Activated CD4-positive, alpha-beta T cell treated with anti-CD3 and anti-CD28 coated beads, Interleukin-2, amount 50 U/mL, for 24 hours (primary cell): ENCODE measurements around the gene OR10K1.
A peak's percentile ranks its signal among the peaks of the same experiment; 100 is the strongest.
"Not testable (repeated sequence)": the region's sequence is repeated elsewhere in the genome, so short reads cannot be mapped to it uniquely, and the experiment has no call there.

Experiments used
- DNase-seq, 2 donors: peaks; one replicate each; pipeline ENCODE4 v3.0.0-alpha.2; 2020; ENCODE audit warnings: low read depth in 1 of 2, low spot score in 1 of 2

The OR10K1 gene

DNA sequence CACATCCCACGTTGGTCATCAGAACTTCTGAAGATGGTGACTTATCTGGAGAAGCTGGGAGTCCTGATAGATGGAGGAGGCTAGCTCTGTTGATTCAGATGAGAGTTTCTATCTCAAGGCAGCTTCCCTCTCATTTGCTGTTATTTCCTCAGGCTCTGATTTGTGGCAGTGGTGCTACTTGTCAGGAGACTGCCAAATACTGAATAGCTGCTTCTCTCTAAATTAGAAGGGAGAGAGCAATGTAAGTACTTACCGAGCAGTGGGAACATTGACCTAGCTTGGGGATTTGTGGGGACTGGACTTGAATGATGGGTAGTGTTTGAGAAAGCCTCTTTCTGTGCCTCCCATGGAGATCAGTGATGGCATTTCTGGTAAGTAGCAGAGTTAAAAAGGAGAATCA lies at the start of gene OR10K1:
Gene OR10K1 (plus strand): TSS at position 301 of the 400 bp plus-strand sequence. CDS start 3,728 bp downstream, outside the sequence.
- DNase-seq: no peak

GRCh38 chr1:158414651-158415345 lies 46.8 kb upstream of the OR10K1 start:
- no peak for DNase-seq

- DNase-seq: no peak
Observed at GRCh38 chr1:158417586-158417985, 44.0 kb upstream of the OR10K1 start.

GRCh38 chr1:158422212-158422611 lies 39.4 kb upstream of the OR10K1 start:
- DNase-seq: no peak

DNA sequence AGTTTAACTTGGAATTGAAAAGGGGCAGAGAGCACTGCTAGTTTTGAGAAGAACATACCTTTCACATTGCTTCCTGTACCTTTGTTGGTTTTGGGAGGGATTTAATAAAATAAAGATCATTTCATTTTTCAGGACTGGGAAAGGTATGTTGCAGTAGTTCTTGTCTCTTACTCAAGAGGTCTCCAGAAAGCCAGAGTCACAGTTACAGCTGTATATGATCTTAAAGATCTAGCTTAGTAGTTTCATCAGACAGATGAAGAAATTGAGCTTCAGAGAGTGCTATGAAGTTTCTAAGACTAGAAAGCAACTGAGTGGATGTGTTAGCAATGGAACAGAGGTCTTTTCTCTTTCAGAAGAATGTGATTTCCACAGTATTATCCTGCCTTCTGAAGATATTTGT lies 36.6 kb upstream of the OR10K1 start:
- DNase-seq: no peak

DNA sequence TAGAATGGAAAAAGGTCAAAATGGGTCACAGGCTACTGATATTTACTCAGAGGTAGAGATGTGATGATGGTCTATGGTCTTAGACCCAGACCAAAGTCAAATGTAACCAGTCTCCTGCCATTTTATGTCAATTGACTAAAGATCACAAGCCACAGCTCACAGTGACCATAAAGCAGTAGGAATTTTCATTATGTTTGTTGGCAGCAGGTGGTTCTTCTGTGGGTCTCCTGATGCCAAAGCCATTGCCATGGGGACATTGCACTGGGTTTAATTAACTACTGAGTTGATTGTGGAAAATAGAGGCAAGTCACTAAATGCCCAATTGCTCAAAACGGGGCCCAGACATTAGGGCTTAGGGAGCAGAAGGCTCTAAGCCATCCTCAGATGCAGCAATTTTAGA lies 35.5 kb upstream of the OR10K1 start, which contains the start of gene OR10K2:
Gene OR10K2 (minus strand): TSS at position 101 of the 400 bp plus-strand sequence. CDS start 5,371 bp downstream, outside the sequence.
- no peak for DNase-seq

DNA sequence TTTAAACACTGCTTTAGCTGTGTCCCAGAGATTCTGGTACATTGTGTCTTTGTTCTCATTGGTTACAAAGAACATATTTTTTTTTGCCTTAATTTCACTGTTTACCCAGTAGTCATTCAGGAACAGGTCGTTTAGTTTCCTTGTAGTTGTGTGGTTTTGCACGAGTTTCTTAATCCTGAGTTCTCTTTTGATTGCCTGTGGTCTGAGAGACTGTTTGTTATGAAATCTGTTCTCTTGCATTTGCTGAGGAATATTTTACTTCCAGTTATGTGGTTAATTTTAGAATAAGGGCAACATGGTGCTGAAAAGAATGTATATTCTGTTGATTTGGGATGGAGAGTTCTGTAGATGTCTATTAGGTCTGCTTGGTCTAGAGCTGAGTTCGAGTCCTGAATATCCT lies 31.5 kb upstream of the OR10K1 start:
- not testable (repeated sequence) for DNase-seq

GRCh38 chr1:158434741-158435140 lies 26.9 kb upstream of the OR10K1 start:
- DNase-seq: no peak

DNA sequence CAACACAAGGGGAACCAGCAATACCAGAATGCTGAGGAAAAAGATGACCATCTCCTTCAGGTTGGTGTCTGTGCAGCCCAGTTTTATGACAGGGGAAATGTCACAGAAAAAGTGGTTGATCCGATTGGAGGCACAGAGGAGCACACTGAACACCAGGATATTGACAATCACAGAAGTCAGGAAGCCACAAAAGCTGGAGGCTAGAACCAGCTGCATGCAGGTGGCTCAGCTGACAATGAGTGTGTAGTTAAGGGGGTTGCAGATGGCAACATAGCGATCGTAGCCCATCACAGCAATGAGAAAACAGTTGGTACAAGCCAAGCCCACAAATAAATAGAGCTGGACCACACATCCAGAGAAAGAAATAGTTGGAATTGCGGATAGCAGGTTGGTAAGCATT lies 16.3 kb upstream of the OR10K1 start:
- DNase-seq: no peak

- no peak for DNase-seq
Observed at GRCh38 chr1:158454537-158454936, 7.1 kb upstream of the OR10K1 start.

DNA sequence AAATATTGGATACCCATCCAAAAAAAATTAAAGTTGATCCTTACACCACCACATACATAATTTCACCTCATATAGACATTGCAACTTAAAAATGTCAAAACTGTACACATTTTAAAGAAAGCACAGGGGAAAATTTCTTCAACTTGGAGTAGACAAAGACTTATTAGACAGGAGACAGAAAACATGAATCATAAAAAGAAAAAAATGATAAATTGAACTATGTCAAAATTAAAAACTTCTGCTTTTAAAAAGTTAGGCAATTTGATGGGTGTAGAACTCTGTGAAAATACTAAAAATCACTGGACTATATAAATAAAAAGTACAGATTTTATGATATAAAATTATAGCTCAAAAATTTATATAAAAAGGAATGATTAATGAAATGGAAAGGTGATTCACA lies 4.4 kb upstream of the OR10K1 start:
- no peak for DNase-seq

GRCh38 chr1:158458263-158458662 lies 3.4 kb upstream of the OR10K1 start:
- no peak for DNase-seq

DNA sequence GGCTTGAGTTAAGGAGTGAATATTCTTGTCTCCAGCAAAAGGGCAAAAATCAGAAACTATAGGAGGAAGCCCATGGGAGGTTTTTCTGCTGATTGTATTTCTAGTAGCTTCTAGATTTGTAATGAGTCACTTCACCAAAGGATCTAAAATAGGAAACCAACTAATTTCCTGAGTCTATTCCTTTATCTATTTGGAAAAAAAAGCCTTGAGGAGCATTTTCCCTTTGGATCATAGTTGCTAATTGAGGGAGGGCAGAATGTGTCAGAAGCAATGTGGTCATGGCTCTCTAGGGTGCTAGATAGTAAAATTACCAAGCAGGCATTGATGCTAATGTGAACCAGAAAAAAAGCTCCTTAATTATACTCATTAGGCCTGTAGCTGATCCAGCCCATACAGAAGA lies 10.3 kb downstream of the OR10K1 start, which contains the start of gene OR10R2:
Gene OR10R2 (plus strand): TSS at position 301 of the 400 bp plus-strand sequence. CDS start 106 bp downstream, outside the sequence.
- DNase-seq: no peak

DNA sequence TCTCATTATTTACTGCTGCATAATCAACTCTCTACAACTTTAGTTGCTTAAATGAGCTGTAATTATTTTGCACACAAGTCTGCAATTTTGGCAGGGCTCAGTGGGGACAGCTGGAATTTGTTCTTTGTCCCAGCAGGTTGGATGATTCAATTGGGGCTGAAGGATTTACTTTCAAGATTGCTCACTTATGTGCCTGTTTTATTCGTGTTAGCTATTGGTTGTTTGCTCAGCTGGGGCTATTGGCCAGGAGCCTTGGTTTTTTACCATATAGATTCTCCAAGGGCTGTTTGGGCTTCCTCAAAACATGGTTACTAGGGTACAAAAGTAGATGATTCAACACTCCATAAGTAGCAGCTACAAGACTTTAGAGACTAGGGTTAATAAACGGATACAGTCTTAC lies 23.8 kb downstream of the OR10K1 start:
- DNase-seq: no peak

DNA sequence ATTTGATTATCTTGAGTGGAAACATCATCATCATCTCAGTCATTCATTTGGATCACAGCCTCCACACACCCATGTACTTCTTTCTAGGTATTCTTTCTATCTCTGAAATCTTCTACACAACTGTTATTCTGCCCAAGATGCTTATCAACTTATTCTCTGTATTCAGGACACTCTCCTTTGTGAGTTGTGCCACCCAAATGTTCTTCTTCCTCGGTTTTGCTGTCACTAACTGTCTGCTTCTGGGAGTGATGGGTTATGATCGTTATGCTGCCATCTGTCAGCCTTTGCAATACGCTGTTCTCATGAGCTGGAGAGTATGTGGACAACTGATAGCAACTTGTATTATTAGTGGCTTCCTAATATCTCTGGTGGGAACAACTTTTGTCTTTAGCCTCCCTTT lies 29.7 kb downstream of the OR10K1 start:
- no peak for DNase-seq

GRCh38 chr1:158493054-158493453 lies 31.4 kb downstream of the OR10K1 start:
- no peak for DNase-seq

DNA sequence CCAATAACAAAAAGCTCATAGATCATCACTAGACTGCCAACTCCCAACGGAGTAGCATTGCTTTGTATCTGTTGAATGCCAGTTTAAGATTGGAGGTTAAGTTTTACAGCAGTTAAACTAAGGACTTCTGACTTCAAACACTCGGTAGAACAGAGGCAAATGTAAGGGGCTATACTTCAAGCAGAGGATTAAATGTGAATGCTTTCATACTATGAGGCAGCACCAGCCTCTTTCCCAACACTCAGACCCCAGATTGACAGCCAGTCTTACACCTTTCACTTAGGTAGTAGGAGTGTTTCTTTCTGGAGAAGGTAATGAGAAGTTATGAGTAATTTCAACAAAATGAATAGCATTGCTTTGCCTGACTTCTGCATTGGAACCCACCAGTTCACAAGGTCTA lies 33.2 kb downstream of the OR10K1 start:
- no peak for DNase-seq

DNA sequence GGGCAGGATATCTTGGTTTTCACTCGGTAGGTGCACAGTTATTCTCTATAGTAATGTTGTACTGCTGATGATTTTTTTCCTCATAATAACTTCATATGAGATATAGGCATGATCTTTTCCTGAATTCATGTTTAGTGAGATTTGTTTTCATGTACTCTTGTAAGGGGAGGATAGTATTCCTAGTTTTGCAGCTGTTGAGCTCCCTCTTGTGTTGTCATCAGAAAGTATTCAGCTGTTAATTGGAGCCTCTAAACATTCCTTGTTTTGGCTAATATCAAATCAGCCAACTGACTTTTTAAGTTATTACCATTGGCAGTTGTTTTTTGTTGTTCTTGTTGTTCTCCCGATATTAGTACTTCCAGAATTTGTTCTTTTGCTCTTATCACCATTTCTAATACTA lies 34.7 kb downstream of the OR10K1 start:
- no peak for DNase-seq

DNA sequence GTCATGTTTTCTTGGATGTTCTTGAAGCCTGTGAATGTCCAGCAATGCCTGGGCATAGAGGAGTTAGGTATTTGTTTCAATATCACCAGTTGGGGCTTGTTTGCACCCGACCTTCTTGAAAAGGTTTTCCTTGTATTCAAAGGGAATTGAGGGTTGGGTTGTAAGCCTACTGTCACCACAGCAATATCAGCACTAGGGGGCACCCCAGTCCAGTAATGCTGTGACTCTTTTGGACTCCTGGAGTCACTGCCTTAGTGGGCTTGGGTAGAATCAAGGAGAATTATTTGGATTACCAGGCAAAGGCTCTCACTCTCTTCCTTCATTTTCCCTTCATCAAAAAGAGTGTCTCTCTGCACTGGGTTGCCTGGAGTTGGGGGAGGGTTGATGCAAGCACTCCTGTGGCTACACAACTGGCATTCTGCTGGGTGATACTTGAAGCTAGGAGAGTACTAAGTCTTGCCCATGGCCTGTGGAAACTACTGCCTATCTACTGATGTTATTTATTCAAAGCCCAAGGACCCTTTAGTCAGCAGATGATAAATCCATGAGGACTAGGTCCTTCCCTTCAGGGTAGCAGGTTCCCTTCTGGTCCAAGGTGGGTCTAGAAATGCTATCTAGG lies 44.8 kb downstream of the OR10K1 start:
- peak; percentile 6 to 10 for DNase-seq

- no peak for DNase-seq
Observed at GRCh38 chr1:158507511-158507910, 45.9 kb downstream of the OR10K1 start.

- no peak for DNase-seq
Observed at GRCh38 chr1:158509471-158510156, 48.0 kb downstream of the OR10K1 start.

GRCh38 chr1:158516966-158517365 lies 55.3 kb downstream of the OR10K1 start:
- DNase-seq: no peak
